PFSK-1 (cell line): ENCODE results near the gene CYBRD1. TPM values are rescaled to one million over a fixed set of nuclear protein-coding genes. Genes with fewer than 3 reads are reported as not detected.

ENCODE experiments used
- FOXP2 ChIP-seq: optimal IDR thresholded peaks from 2 replicates; pipeline ENCODE3; 2011; ENCODE audit warnings: borderline replicate concordance, control low read depth, inconsistent platforms; ENCODE audit not compliant: insufficient read depth; ENCODE audit errors: extremely low read length, extremely low read depth
- POLR2AphosphoS5 ChIP-seq: IDR thresholded peaks from 2 replicates; pipeline ENCODE4 v1.6.1; 2012; ENCODE audit warnings: low read depth, mild to moderate bottlenecking, control low read depth, low read length, moderate library complexity
- REST ChIP-seq, 2 experiments: IDR thresholded peaks; 2 replicates each; pipeline versions ENCODE4 v1.6.1 to v1.8.0; 2011 to 2012; ENCODE audit warnings: low read depth in 2 of 2, low read length in 2 of 2, control low read depth in 1 of 2, inconsistent platforms in 1 of 2, mild to moderate bottlenecking in 1 of 2, moderate library complexity in 1 of 2; ENCODE audit not compliant: insufficient read depth in 1 of 2
- SIN3A ChIP-seq: IDR thresholded peaks from 2 replicates; pipeline ENCODE4 v1.6.1; 2012; ENCODE audit warnings: mild to moderate bottlenecking, low read length, moderate library complexity, borderline replicate concordance; ENCODE audit not compliant: insufficient read depth
- TAF1 ChIP-seq: IDR thresholded peaks from 2 replicates; pipeline ENCODE4 v1.6.1; 2012; ENCODE audit warnings: low read length, control low read depth, borderline replicate concordance; ENCODE audit not compliant: insufficient read depth
- polyA plus RNA-seq: library from polyadenylated mRNA; unstranded; fragments of >200 nt; gene quantifications from one replicate; pipeline ENCODE4 v1.2.1, GENCODE V29; 2012; ENCODE audit warnings: low read depth, missing spikeins; ENCODE audit not compliant: insufficient read length

The CYBRD1 gene
- 0.46 TPM for polyA plus RNA-seq

GRCh38 chr2:171522052-171522787, at the start of gene CYBRD1:
Gene CYBRD1 (plus strand): TSS chr2:171522474. CDS start chr2:171522546, 72 bp downstream.
- TF ChIP-seq TAF1: no peak
- TF ChIP-seq REST (IDR thresholded peaks at IDR 0.05; ENCODE audit: insufficient read depth in 1 of 2, low read depth in 2 of 2, low read length in 2 of 2): no peak
- no peak for TF ChIP-seq POLR2AphosphoS5
- TF ChIP-seq SIN3A: no peak
- TF ChIP-seq FOXP2: no peak

- TF ChIP-seq TAF1 (no peak), FOXP2 (no peak), POLR2AphosphoS5 (no peak), REST (IDR thresholded peaks at IDR 0.05; ENCODE audit: insufficient read depth in 1 of 2, low read depth in 2 of 2, low read length in 2 of 2) (no peak), SIN3A (no peak)
These were observed 46.3 kb upstream of the CYBRD1 start for GRCh38 chr2:171475979-171476378.

- TF ChIP-seq TAF1: no peak
- TF ChIP-seq FOXP2: no peak
- TF ChIP-seq POLR2AphosphoS5: no peak
- no peak for TF ChIP-seq SIN3A
- TF ChIP-seq REST (IDR thresholded peaks at IDR 0.05; ENCODE audit: insufficient read depth in 1 of 2, low read depth in 2 of 2, low read length in 2 of 2): no peak
These were observed 43.9 kb upstream of the CYBRD1 start for GRCh38 chr2:171478345-171478744.

- no peak for TF ChIP-seq POLR2AphosphoS5
- TF ChIP-seq REST (IDR thresholded peaks at IDR 0.05; ENCODE audit: insufficient read depth in 1 of 2, low read depth in 2 of 2, low read length in 2 of 2): no peak
- no peak for TF ChIP-seq SIN3A
- TF ChIP-seq FOXP2: no peak
- TF ChIP-seq TAF1: no peak
These were observed 43.0 kb upstream of the CYBRD1 start for GRCh38 chr2:171479154-171479814.
